Measurements from ENCODE around the gene KRTAP6-3. TPM values are rescaled to one million over a fixed set of nuclear protein-coding genes. Genes with fewer than 3 reads are reported as not detected.

The KRTAP6-3 gene
- total RNA-seq, 1 experiment from 2014 or later: not detected

DNA sequence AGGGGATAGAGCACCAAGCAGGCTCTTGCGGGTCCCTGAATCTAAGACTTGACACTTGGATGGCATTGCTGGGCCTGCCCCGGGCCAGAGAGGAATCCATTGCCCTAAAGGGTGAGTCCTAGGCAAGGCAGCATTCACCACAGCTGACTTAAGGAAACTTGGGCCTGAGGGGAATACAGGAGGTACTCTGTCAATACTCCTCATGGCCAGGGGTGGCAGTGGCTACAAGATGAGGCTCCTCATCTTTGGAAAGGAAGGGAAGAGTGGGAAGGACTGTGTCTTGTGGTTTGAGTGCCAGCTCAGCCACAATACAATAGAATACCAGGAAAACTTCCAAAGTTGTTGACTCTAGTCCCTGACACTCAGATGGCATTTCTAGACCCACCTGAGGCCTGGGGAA lies 13.7 kb downstream of the KRTAP6-3 start:
- H3K4me3 ChIP-seq: no peak overlapping the region
- H3K4me1 ChIP-seq: no peaks in the 10 kb centered on the region
- no peaks in the 10 kb centered on the region for H3K27me3 ChIP-seq
- H3K36me3 ChIP-seq: no peaks in the 10 kb centered on the region
- no peaks in the 10 kb centered on the region for H3K9me3 ChIP-seq (replicated peaks)
- DNase-seq: no peak
- H3K27ac ChIP-seq: no peak overlapping the region

DNA sequence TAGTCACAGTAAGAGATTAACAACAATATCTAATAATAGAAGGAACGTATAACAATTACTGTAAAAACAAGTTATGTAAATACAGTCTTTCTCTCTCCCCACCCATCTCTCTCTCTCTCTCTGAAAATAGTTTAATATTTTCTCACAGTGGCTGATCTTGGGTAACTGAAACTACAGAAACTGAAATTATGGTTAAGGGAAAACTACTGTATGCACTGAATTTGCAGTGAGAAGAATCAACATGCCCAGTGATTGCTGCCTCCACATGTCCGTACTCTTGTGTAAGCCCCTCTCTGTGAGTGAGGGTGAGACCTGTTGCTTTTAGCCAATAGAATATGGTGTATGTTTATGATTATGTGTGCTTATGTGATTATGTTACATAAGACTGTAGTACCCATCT lies 19.9 kb downstream of the KRTAP6-3 start:
- Histone ChIP-seq H3K36me3 (no peaks in the 10 kb centered on the region), H3K4me1 (no peaks in the 10 kb centered on the region), H3K27ac (no peak overlapping the region), H3K4me3 (no peak overlapping the region), H3K27me3 (no peaks in the 10 kb centered on the region), H3K9me3 (replicated peaks) (no peaks in the 10 kb centered on the region)
- DNase-seq: no peak

DNA sequence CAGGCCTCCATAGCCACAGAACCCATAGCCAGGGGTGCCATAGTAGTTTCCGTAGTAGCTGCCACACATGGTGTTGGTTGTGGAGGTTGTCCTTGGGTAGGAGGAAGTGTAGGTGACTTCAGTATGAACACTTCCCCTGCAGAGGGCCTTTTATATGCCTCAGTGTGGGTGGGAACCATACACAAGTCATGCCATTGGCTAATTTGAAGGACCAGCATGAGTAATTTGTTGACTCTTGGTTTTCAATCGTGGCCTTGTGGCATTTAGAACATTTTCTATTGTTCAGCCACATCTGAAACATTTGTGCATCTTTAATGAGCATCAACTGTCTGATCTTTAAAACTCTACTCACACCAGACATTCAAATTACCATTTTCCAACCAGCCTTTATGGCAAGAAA lies 21.6 kb downstream of the KRTAP6-3 start, which contains the start of gene KRTAP6-1:
KRTAP6-1 (minus strand) TSS at position 95 of the 400 bp plus-strand sequence; CDS start at position 69, 26 bp downstream.
- DNase-seq: no peak
- H3K4me1 ChIP-seq: no peaks in the 10 kb centered on the region
- H3K4me3 ChIP-seq: no peak within 1 kb of the TSS
- H3K9me3 ChIP-seq (replicated peaks): no peaks in the 10 kb centered on the region
- H3K27me3 ChIP-seq: no peaks in the 10 kb centered on the region
- H3K36me3 ChIP-seq: no peaks in the 10 kb centered on the region
- no peak within 1 kb of the TSS for H3K27ac ChIP-seq

DNA sequence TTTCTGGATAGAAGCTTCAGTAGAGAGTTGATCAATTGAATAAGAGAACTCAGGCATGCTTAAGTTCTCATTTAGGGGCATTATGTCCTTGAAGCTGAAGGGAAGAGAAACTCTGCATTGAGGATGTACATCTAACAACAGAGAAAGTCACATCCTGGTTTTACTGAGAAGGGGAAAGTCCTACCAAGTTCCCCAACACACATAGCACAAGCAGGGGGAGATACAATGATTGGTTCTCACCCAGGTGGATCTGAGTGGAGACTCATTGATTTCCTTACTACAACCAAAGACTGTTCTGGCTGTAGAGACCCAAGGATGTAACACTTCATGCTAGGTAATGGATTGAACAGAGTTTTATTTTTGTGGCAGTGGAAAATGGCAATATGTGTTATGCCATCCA lies 23.0 kb downstream of the KRTAP6-3 start:
- no peaks in the 10 kb centered on the region for H3K27me3 ChIP-seq
- no peaks in the 10 kb centered on the region for H3K4me1 ChIP-seq
- H3K27ac ChIP-seq: no peak overlapping the region
- H3K9me3 ChIP-seq (replicated peaks): no peaks in the 10 kb centered on the region
- no peaks in the 10 kb centered on the region for H3K36me3 ChIP-seq
- H3K4me3 ChIP-seq: no peak overlapping the region
- no peak for DNase-seq

DNA sequence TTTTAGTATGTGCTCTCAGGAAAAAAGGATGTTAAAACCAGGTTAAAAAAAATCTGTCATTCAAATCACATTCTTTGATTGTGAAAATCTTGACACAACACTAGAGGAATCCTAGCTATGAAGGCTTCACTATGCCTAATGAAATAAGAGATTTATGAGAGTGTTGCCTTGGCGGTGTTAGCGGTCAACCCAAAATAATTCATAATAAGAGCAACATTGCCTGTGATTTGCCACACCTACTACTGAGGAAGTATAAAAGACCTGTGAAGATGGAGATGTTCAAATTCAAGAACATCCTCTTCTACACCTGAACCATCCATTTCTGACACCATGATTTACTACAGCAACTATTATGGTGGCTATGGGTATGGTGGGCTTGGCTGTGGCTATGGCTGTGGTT lies 23.9 kb downstream of the KRTAP6-3 start, which contains the start of gene KRTAP20-1:
KRTAP20-1 (plus strand) TSS at position 301 of the 400 bp plus-strand sequence; CDS start at position 331, 30 bp downstream.
- no peaks in the 10 kb centered on the region for H3K9me3 ChIP-seq (replicated peaks)
- no peak for DNase-seq
- no peaks in the 10 kb centered on the region for H3K36me3 ChIP-seq
- H3K27ac ChIP-seq: no peak within 1 kb of the TSS
- H3K4me3 ChIP-seq: no peak within 1 kb of the TSS
- no peaks in the 10 kb centered on the region for H3K4me1 ChIP-seq
- 0 out of 2 replicates have a peak, but pooled peaks cover 2% of the 10 kb centered on the region for H3K27me3 ChIP-seq

DNA sequence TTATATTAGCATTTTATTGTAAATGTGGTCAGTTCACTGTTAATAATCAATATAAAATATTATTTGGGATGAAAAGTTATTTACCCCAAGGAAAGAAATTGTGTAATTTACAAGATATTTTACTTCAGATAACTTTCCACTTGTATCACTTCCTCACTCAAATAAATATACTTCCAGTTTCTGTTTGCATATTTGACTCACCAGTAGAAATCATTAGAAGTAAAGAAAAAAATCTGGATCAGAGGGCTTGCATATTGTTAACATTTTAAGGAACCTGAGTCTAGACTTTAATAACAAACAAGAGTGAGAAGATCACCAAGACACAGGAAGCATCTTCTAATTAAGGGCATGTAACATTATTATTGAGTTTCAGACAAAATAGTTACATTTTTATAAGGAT lies 27.8 kb downstream of the KRTAP6-3 start:
- Histone ChIP-seq H3K27ac (no peak overlapping the region), H3K27me3 (0 out of 2 replicates have a peak, but pooled peaks cover 3% of the 10 kb centered on the region), H3K4me3 (no peak overlapping the region), H3K9me3 (replicated peaks) (no peaks in the 10 kb centered on the region), H3K4me1 (no peaks in the 10 kb centered on the region), H3K36me3 (no peaks in the 10 kb centered on the region)
- no peak for DNase-seq

DNA sequence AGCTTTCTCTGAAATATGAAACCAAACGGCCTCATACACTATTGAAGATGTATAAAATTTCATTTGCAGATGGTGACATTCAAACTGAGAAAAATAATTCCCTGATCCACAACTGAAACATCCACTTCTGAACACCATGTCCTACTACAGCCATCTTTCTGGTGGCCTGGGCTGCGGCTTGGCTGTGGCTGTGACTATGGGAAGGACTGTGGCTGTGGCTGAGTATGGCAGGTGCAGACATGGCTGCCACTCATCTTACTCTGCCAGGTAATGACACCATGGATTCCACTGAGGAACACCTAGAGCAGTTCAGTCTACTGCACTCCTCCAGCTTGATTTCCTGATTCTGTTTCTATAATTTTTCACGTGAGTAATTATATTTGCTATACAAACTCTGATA lies 28.3 kb downstream of the KRTAP6-3 start, which contains the start of gene KRTAP20-4:
KRTAP20-4 (plus strand) TSS at position 106 of the 400 bp plus-strand sequence.
- no peak for DNase-seq
- H3K9me3 ChIP-seq (replicated peaks): no peaks in the 10 kb centered on the region
- no peak within 1 kb of the TSS for H3K27ac ChIP-seq
- no peaks in the 10 kb centered on the region for H3K4me1 ChIP-seq
- H3K36me3 ChIP-seq: no peaks in the 10 kb centered on the region
- 0 out of 2 replicates have a peak, but pooled peaks cover 3% of the 10 kb centered on the region for H3K27me3 ChIP-seq
- H3K4me3 ChIP-seq: no peak within 1 kb of the TSS

DNA sequence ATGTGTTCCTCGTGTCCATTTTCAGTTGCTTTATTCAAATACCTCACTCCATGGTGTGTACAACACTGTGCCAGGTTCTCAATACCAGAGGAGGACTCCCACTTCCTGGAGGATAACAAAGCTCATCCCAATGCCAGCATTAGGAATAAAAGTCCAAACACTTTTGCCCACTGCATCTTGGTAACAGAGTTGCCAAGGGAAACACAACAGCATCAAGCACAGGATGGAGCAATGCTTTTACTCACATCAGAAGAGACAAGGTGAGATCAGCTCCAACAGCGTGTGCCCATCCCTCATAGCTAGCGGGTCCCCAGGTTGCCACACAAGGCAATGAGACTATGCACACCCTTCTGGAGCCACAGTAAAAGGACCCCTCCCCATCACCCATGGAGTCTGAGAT lies 31.1 kb downstream of the KRTAP6-3 start:
- no peaks in the 10 kb centered on the region for H3K4me1 ChIP-seq
- no peak for DNase-seq
- H3K27ac ChIP-seq: no peak overlapping the region
- H3K9me3 ChIP-seq (replicated peaks): no peaks in the 10 kb centered on the region
- no peak overlapping the region for H3K4me3 ChIP-seq
- no peaks in the 10 kb centered on the region for H3K36me3 ChIP-seq
- 0 out of 2 replicates have a peak, but pooled peaks cover 3% of the 10 kb centered on the region for H3K27me3 ChIP-seq

DNA sequence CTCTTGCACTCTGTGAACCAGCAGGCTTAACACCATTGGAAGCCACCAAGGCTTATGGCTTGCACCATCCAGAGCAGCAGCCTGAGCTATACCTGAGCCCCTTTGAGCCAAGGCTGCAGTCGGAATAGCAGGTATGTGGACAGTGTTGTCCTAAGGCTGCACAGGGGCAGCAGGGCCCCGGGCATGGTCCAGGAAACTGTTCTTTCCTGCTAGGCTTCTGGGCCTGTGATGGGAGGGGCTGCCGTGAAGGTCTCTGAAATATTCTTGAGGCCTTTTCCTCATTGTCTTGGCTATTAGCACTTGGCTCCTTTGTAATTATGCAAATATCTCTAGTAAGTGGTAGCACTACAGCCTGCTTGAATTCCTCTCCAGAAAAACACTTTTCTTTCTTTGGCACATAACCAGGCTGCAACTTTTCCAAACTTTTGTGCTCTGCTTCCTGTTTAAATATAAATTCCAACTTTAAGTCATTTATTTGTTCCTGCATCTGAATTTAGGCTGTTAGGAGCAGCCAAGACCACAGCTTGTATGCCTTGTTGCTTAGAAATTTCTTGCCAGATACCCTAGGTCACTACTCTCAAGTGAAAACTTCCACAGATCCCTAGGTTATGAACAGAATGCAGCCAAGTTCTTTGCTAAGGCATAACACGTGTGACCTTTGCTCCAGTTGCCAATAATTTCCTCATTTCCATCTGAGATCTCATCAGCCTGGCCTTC lies 33.4 kb downstream of the KRTAP6-3 start:
- no peaks in the 10 kb centered on the region for H3K4me1 ChIP-seq
- 0 out of 2 replicates have a peak, but pooled peaks cover 6% of the 10 kb centered on the region for H3K27me3 ChIP-seq
- no peaks in the 10 kb centered on the region for H3K9me3 ChIP-seq (replicated peaks)
- DNase-seq: no peak
- H3K27ac ChIP-seq: no peak overlapping the region
- no peak overlapping the region for H3K4me3 ChIP-seq
- no peaks in the 10 kb centered on the region for H3K36me3 ChIP-seq

DNA sequence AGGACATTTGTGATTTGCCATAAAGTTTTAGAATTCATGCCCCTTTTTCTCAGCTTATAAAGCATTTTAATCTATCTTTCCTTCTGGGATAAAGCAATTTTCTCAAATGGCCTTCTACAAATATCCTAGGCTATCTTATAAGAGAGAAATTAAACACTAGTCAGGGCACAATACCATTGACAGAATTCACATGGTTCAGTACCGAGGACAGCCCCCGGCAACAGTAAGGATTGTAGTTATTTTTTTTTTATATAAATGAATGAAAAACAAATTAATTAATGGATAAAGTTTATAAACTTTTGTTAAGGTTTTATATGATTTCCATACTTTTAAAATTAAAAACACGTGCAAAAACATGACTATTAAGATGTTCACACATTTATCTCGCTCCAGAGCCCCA lies 35.9 kb downstream of the KRTAP6-3 start:
- H3K36me3 ChIP-seq: no peaks in the 10 kb centered on the region
- H3K9me3 ChIP-seq (replicated peaks): no peaks in the 10 kb centered on the region
- no peaks in the 10 kb centered on the region for H3K4me1 ChIP-seq
- 0 out of 2 replicates have a peak, but pooled peaks cover 3% of the 10 kb centered on the region for H3K27me3 ChIP-seq
- H3K4me3 ChIP-seq: no peak overlapping the region
- H3K27ac ChIP-seq: no peak overlapping the region
- DNase-seq: no peak

DNA sequence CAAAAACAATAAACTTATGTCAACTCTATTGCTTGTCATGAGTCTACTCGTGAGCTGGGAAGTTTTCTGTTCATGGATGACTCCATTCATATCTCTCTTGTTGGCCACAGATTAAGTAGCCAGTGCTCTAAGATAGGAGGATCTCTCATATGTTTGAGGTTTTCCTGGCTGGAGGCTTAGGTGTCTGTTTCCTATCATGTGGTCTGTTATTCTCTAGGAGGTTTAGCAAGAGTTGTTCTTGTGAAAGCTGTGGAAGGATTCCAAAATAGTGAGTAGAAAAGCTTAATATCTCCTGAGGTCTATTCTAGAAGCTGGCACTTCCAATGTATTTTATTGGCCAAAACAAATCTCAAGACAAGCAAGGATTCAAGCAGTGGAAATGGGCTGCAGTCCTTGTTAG lies 37.0 kb downstream of the KRTAP6-3 start:
- Histone ChIP-seq H3K27me3 (peaks cover 3% of the 10 kb centered on the region; the same call in 1 of the 2 replicates), H3K4me3 (no peak overlapping the region), H3K36me3 (no peaks in the 10 kb centered on the region), H3K27ac (no peak overlapping the region), H3K4me1 (no peaks in the 10 kb centered on the region), H3K9me3 (replicated peaks) (no peaks in the 10 kb centered on the region)
- DNase-seq: no peak

DNA sequence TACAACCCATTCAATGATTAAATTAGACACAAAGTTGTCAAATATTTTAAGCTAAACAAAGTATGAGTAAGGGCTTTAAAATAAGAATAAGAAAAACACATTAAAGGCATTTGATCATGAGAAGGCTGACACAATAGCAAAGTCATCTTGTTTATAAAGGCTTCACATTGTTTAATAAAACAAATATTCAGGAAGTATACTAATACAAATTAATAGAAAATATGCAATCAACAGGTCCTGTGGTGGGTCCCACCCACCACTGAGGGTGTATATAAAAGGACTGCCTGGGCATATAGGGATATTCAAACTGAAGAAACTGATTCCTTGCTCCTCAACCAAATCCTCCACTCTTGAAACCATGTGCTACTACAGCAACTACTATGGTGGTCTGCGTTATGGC lies 42.7 kb downstream of the KRTAP6-3 start, which contains the start of gene KRTAP20-2:
KRTAP20-2 (plus strand) TSS at position 301 of the 400 bp plus-strand sequence; CDS start at position 359, 58 bp downstream.
- no peak for DNase-seq
- Histone ChIP-seq H3K9me3 (replicated peaks) (no peaks in the 10 kb centered on the region), H3K36me3 (no peaks in the 10 kb centered on the region), H3K27me3 (no peaks in the 10 kb centered on the region; the same call in 1 of the 2 replicates), H3K4me3 (no peak within 1 kb of the TSS), H3K27ac (no peak within 1 kb of the TSS), H3K4me1 (no peaks in the 10 kb centered on the region)

DNA sequence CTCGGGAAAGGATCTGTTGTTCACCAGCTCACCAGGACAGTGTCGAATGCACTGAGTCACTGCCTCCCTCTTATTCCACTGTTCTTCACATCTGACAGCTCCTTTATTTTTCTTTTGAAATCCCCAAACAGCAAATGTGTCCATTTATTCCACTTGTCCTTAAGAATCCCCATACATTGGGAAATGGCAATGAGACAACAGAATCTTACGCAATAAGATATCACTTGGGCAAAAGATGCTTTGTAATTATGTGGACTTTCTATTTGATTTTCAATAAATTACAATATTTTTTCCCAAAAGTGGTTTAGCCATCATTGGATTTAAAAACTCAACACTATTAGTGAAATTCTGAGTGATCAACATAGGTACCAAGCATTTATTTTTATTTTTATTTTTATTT lies 46.4 kb downstream of the KRTAP6-3 start:
- Histone ChIP-seq H3K4me3 (no peak overlapping the region), H3K27ac (no peak overlapping the region), H3K4me1 (no peaks in the 10 kb centered on the region), H3K9me3 (replicated peaks) (no peaks in the 10 kb centered on the region), H3K27me3 (no peaks in the 10 kb centered on the region; the same call in 1 of the 2 replicates), H3K36me3 (no peaks in the 10 kb centered on the region)
- no peak for DNase-seq

DNA sequence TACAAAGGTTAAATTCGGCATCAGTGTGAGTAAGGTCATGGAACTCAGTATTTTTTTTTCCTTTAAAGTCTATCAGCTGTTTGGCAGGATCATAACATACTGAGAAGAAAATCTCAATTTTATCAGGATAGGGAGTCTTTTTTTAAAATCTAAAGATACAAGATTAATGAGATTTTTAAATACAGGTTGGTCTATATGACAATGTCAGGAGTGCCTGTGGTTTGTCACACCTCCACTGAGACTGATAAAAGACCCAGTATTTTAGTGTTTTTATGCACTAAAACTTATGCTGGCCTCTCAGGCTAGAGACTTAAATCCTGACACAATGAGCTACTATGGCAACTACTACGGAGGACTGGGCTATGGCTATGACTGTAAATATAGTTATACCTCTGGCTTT lies 50.3 kb downstream of the KRTAP6-3 start, which contains the start of gene KRTAP20-3:
KRTAP20-3 (plus strand) TSS at position 301 of the 400 bp plus-strand sequence.
- H3K4me3 ChIP-seq: no peak within 1 kb of the TSS
- no peaks in the 10 kb centered on the region for H3K36me3 ChIP-seq
- H3K4me1 ChIP-seq: no peaks in the 10 kb centered on the region
- H3K27me3 ChIP-seq: no peaks in the 10 kb centered on the region
- DNase-seq: no peak
- no peak within 1 kb of the TSS for H3K27ac ChIP-seq
- H3K9me3 ChIP-seq (replicated peaks): no peaks in the 10 kb centered on the region

All from SJCRH30 (cell line).